GM10266 (cell line): ENCODE results near the gene VEGFB.

Experiments
- DNase-seq: peaks from one replicate; pipeline ENCODE4 v3.0.0; 2012; ENCODE audit errors: extremely low spot score
- TF ChIP-seq, protein P1 (sequence below): IDR thresholded peaks from 2 replicates; pipeline ENCODE4 v1.5.1; 2012; ENCODE audit warnings: mild to moderate bottlenecking, low read depth; ENCODE audit not compliant: control insufficient read depth, insufficient read depth; ENCODE audit errors: missing control alignments

The VEGFB gene

DNA sequence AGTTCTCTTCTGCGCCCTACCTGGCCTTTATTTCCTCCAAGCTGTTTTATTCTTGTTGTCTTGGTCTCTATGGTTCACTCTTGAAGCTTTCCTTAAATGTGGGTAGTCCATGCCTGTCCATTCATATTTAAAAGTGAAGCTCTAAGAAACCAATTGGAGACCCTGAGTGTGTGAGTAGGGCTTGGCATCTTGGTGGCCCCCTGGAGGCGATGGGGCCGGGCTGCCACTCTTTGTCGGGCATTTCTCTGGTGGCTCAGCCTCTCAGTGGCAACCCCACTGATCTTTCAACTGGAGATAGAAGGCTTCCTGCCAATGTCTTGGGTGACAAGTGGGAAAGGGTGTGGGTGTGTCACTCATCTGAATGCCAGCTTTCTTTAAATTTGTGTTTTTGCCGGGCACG, 17.5 kb upstream of the VEGFB start:
- TF ChIP-seq, protein P1, sequence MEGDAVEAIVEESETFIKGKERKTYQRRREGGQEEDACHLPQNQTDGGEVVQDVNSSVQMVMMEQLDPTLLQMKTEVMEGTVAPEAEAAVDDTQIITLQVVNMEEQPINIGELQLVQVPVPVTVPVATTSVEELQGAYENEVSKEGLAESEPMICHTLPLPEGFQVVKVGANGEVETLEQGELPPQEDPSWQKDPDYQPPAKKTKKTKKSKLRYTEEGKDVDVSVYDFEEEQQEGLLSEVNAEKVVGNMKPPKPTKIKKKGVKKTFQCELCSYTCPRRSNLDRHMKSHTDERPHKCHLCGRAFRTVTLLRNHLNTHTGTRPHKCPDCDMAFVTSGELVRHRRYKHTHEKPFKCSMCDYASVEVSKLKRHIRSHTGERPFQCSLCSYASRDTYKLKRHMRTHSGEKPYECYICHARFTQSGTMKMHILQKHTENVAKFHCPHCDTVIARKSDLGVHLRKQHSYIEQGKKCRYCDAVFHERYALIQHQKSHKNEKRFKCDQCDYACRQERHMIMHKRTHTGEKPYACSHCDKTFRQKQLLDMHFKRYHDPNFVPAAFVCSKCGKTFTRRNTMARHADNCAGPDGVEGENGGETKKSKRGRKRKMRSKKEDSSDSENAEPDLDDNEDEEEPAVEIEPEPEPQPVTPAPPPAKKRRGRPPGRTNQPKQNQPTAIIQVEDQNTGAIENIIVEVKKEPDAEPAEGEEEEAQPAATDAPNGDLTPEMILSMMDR, result no peak

DNA sequence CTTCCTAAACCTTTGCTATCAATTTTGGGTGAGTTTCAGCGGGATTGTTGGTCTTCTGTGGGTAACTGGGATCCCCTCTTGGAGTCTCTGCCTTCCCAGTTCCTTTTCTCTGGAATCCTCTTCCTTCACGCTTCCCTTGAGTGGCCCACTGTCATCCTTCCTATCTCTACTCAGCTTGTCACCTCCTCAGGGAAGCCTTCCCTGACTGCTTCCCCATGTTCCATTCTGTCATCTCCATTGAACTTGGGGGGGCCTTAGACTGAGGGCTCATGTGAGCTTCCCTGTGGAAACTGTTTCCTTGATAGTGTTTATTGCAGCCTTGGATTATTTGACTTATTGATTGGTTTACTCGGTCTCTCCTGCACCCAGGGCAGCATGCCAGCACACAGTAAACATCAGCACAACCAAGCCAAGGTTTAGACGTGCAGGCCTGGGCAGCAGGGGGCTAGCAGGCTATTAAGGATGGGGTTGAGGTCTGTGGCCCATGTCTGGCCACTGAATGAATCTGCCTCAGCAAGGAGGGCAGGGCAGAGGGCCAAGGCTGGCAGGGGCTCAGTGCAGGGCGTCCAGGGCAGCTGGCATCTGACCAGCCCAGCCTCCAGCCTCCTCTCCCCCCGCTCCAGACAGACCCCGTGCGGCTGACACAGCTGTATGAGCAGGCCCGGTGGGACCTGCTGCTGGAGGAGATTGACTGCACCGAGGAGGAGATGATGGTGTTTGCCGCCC, 15.6 kb upstream of the VEGFB start:
- no peak for DNase-seq
- TF ChIP-seq, protein P1, result no peak

More for the DNA sequence above, 17.5 kb upstream of the VEGFB start:
- DNase-seq, result no peak

DNA sequence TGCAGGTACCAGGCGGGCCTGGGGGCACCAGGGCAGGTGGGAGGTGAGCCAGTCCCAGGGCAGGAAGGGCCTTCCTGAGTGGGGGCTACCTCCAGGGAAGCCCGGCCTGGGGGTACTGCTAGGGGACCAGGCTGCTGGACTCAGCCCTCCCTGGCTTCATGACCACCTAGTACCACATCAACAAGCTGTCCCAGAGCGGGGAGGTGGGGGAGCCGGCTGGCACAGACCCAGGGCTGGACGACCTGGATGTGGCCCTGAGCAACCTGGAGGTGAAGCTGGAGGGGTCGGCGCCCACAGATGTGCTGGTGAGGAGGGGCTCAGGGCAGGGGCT, 15.1 kb upstream of the VEGFB start:
- TF ChIP-seq, protein P1, result no peak
- no peak for DNase-seq

DNA sequence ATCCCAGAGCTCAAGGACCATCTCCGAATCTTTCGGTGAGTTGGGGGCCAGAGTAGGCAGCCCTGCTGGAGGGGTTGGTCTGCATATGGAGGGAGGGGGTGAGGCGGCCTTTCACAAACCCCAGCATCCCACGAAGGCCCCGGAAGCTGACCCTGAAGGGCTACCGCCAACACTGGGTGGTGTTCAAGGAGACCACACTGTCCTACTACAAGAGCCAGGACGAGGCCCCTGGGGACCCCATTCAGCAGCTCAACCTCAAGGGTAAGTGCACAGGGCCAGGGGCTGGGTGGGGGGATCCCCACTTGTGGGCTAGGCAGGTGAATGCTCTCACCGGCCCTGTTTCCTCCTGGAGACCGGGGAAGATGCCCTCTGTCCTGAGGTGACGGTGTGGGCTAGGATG, 14.6 kb upstream of the VEGFB start:
- no peak for DNase-seq
- TF ChIP-seq, protein P1, result no peak

- no peak for DNase-seq
- TF ChIP-seq, protein P1, result no peak
Measured at GRCh38 chr11:64220271-64220670, 14.1 kb upstream of the VEGFB start.

DNA sequence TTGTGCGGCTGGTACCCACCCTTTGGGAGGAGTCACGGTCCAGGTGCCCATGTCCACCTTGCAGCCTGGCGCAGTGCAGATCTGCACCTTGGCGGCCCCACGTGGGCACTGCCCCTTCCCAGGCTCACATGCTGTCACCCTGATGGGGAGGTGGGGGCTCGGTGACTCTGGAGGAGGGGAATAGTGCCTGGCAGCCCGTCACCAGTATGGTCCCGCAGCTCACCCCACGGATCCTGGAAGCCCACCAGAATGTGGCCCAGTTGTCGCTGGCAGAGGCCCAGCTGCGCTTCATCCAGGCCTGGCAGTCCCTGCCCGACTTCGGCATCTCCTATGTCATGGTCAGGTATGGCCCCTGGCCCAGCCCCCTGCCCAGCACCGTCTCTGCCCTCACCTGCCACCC, 13.6 kb upstream of the VEGFB start:
- DNase-seq, result no peak
- TF ChIP-seq, protein P1, result no peak

DNA sequence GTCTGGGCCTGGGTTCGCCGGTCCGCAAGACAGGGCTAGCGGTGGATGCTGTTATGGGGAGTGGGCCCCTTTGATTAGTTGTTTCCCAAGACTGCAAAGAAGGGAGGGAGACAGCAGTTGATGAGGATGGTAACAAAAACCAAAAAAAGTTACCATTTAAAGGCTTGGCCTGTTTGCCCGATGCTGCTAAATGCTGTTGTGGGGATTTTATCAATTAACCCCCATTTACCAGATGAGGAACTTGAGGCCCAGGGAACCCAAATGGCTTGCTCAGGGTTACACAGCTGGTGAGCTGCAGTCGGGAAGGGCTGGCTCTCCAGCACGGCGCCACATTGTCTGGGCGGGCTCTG, 11.8 kb upstream of the VEGFB start:
- TF ChIP-seq, protein P1, result no peak
- no peak for DNase-seq
